Measurements from ENCODE around the gene PKN1. TPM values are rescaled to one million over a fixed set of nuclear protein-coding genes. Genes with fewer than 3 reads are reported as not detected.

PKN1 gene
- total RNA-seq, 1 experiment from 2014 or later = 205 TPM

DNA sequence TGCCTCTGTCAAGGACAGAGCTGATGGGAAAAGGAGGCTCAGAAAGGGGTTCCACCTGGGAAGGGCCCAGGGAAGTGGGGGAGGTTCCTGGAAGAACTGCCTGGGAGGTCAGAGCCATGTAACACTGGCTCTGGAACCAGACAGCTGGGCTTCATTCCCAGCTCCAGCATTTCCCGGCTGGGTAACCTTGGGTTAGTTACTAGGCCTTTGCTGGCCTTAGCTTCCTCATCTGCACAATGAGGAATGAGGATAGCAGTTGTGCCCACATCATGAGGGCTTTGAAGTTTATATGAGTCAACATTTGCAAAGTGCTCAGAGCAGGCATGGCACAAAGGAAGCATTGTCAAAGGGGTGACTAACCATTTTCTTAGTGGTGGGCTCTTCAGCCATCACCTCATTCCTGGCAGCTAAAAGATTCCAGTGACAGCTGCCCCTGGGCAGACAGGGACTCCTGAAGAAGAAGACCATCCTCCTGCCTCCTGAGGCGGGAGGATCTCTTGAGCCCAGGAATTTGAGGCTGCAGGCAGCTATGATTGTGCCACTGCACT lies 86.8 kb downstream of the PKN1 start:
- ChIA-PET CTCF (no interaction called here), POLR2A (interaction anchor here (0.6 kb wide), 1 partner anchor 104 kb away, joined by 5 read pairs; no protein-coding TSS in a partner anchor)
- Histone ChIP-seq H3K4me1 (ENCODE audit: control insufficient read depth, insufficient read depth, low read length) (peaks cover 33% of the 10 kb centered on the region), H3K27ac (ENCODE audit: low read length) (peak overlapping the region; percentile 93), H3K36me3 (ENCODE audit: control insufficient read depth, insufficient read depth, low read length) (peaks cover 10% of the 10 kb centered on the region), H3K27me3 (ENCODE audit: control insufficient read depth, insufficient read depth, low read length) (no peaks in the 10 kb centered on the region), H3K9me3 (ENCODE audit: control insufficient read depth, insufficient read depth, low read depth, low read length) (no peaks in the 10 kb centered on the region), H3K4me3 (ENCODE audit: low read depth in 2 of 2, low read length in 2 of 2) (no peak overlapping the region)
- in situ Hi-C loops (cut with HindIII; ENCODE audit: low pct_unique_long_range_greater_than_20kb, low sequenced_read_pairs) (no loop called here), intact Hi-C loops (cut with micrococcal nuclease; ENCODE audit: unreplicated experiment) (no loop called here)
- BruUV-seq (replicated peaks) = no TSS peak
- DNase-seq (ENCODE audit: low read depth, low spot score) (no peak), ATAC-seq (peak; percentile 56)
- TF ChIP-seq, protein P1, sequence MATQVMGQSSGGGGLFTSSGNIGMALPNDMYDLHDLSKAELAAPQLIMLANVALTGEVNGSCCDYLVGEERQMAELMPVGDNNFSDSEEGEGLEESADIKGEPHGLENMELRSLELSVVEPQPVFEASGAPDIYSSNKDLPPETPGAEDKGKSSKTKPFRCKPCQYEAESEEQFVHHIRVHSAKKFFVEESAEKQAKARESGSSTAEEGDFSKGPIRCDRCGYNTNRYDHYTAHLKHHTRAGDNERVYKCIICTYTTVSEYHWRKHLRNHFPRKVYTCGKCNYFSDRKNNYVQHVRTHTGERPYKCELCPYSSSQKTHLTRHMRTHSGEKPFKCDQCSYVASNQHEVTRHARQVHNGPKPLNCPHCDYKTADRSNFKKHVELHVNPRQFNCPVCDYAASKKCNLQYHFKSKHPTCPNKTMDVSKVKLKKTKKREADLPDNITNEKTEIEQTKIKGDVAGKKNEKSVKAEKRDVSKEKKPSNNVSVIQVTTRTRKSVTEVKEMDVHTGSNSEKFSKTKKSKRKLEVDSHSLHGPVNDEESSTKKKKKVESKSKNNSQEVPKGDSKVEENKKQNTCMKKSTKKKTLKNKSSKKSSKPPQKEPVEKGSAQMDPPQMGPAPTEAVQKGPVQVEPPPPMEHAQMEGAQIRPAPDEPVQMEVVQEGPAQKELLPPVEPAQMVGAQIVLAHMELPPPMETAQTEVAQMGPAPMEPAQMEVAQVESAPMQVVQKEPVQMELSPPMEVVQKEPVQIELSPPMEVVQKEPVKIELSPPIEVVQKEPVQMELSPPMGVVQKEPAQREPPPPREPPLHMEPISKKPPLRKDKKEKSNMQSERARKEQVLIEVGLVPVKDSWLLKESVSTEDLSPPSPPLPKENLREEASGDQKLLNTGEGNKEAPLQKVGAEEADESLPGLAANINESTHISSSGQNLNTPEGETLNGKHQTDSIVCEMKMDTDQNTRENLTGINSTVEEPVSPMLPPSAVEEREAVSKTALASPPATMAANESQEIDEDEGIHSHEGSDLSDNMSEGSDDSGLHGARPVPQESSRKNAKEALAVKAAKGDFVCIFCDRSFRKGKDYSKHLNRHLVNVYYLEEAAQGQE (IDR thresholded peaks at IDR 0.05; ENCODE audit: insufficient read depth in 1 of 2, low read depth in 2 of 2, low read length in 1 of 2) = no peak
- TF ChIP-seq TCF7L2 (IDR thresholded peaks at IDR 0.05; ENCODE audit: low read depth, low read length) (peak; percentile 92), SIN3A (IDR thresholded peaks at IDR 0.05; ENCODE audit: borderline replicate concordance, insufficient read depth, low read depth, low read length) (no peak), POLR2AphosphoS5 (IDR thresholded peaks at IDR 0.05; ENCODE audit: low read depth, low read length) (no peak; the same call in 1 of the 2 replicates)

DNA sequence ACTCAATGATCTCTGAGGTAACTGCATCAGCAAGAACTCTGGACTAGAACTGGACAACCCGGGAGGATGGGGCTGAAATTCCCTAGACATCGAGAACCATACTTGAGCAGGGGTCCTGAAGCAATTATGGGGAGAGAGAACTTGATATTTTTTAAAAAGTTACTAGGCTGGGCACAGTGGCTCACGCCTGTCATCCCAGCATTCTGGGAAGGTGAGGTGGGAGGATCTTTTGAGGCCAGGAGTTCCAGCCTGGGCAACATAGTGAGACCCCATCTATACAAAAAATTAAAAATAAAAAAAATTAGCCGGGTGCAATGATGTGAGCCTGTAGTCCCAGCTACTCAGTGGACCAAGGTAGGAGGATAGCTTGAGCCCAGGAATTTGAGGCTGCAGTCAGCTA lies 87.4 kb downstream of the PKN1 start:
- ChIA-PET CTCF (no interaction called here), POLR2A (no interaction called here)
- TF ChIP-seq, protein P2, sequence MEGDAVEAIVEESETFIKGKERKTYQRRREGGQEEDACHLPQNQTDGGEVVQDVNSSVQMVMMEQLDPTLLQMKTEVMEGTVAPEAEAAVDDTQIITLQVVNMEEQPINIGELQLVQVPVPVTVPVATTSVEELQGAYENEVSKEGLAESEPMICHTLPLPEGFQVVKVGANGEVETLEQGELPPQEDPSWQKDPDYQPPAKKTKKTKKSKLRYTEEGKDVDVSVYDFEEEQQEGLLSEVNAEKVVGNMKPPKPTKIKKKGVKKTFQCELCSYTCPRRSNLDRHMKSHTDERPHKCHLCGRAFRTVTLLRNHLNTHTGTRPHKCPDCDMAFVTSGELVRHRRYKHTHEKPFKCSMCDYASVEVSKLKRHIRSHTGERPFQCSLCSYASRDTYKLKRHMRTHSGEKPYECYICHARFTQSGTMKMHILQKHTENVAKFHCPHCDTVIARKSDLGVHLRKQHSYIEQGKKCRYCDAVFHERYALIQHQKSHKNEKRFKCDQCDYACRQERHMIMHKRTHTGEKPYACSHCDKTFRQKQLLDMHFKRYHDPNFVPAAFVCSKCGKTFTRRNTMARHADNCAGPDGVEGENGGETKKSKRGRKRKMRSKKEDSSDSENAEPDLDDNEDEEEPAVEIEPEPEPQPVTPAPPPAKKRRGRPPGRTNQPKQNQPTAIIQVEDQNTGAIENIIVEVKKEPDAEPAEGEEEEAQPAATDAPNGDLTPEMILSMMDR (IDR thresholded peaks at IDR 0.05) = no peak
- TF ChIP-seq POLR2AphosphoS5 (IDR thresholded peaks at IDR 0.05; ENCODE audit: low read depth, low read length) (no peak), TCF7L2 (IDR thresholded peaks at IDR 0.05; ENCODE audit: low read depth, low read length) (no peak), SIN3A (IDR thresholded peaks at IDR 0.05; ENCODE audit: borderline replicate concordance, insufficient read depth, low read depth, low read length) (no peak)
- TF ChIP-seq, protein P1 (IDR thresholded peaks at IDR 0.05; ENCODE audit: insufficient read depth in 1 of 2, low read depth in 2 of 2, low read length in 1 of 2) = no peak
- DNase-seq (ENCODE audit: low read depth, low spot score) (no peak), ATAC-seq (no peak)
- no TSS peak for BruUV-seq (replicated peaks)
- peaks cover 27% of the 10 kb centered on the region for H3K4me1 ChIP-seq (ENCODE audit: control insufficient read depth, insufficient read depth, low read length)
- intact Hi-C loops (cut with micrococcal nuclease; ENCODE audit: unreplicated experiment) (no loop called here), in situ Hi-C loops (cut with HindIII; ENCODE audit: low pct_unique_long_range_greater_than_20kb, low sequenced_read_pairs) (no loop called here)
- no peaks in the 10 kb centered on the region for H3K9me3 ChIP-seq (ENCODE audit: control insufficient read depth, insufficient read depth, low read depth, low read length)
- peak overlapping the region; percentile 93 for H3K27ac ChIP-seq (ENCODE audit: low read length)
- no peaks in the 10 kb centered on the region for H3K27me3 ChIP-seq (ENCODE audit: control insufficient read depth, insufficient read depth, low read length)
- peaks cover 7% of the 10 kb centered on the region for H3K36me3 ChIP-seq (ENCODE audit: control insufficient read depth, insufficient read depth, low read length)
- H3K4me3 ChIP-seq (ENCODE audit: low read depth in 2 of 2, low read length in 2 of 2) = no peak overlapping the region

Other genes with a start within 250 kb of the PKN1 start
- 37.7 TPM for gene ADGRL1, start 227.1 kb upstream of the PKN1 start, total RNA-seq (2021; ENCODE audit: unreplicated experiment)
- gene ADGRE5, start 51.9 kb upstream of the PKN1 start, total RNA-seq (2021; ENCODE audit: unreplicated experiment) = 109 TPM
- 117 TPM for gene DDX39A, start 14.0 kb upstream of the PKN1 start, total RNA-seq (2021; ENCODE audit: unreplicated experiment)
- 2.2 TPM for gene PTGER1, start 42.0 kb downstream of the PKN1 start, total RNA-seq (2021; ENCODE audit: unreplicated experiment)
- 160 TPM for gene GIPC1, start 62.8 kb downstream of the PKN1 start, total RNA-seq (2021; ENCODE audit: unreplicated experiment)
- gene DNAJB1, start 85.1 kb downstream of the PKN1 start, total RNA-seq (2021; ENCODE audit: unreplicated experiment) = 149 TPM
- 233 TPM for gene TECR, start 96.3 kb downstream of the PKN1 start, total RNA-seq (2021; ENCODE audit: unreplicated experiment)
- gene NDUFB7, start 138.8 kb downstream of the PKN1 start, total RNA-seq (2021; ENCODE audit: unreplicated experiment) = 180 TPM
- gene CLEC17A, start 149.8 kb downstream of the PKN1 start, total RNA-seq (2021; ENCODE audit: unreplicated experiment) = not detected
- not detected for gene ADGRE3, start 241.5 kb downstream of the PKN1 start, total RNA-seq (2021; ENCODE audit: unreplicated experiment)